NOMO-1 treated with dmso at 0.1 percent for 144 hours (cell line): ENCODE data around the gene OR13H1.
"Not testable (repeated sequence)": the region's sequence is repeated elsewhere in the genome, so short reads cannot be mapped to it uniquely, and the experiment has no call there.

Experiments used
- DNase-seq: peaks from one replicate; lab custom pipeline; 2025; ENCODE audit not compliant: unreplicated experiment; lab: John Stamatoyannopoulos, UW

OR13H1 gene

GRCh38 chrX:131543774-131544173 is at the start of gene OR13H1:
Gene OR13H1 (plus strand): TSS chrX:131544074. CDS start chrX:131544074, 0 bp downstream.
- no peak for DNase-seq

- not testable (repeated sequence) for DNase-seq
These were observed 42.3 kb upstream of the OR13H1 start for GRCh38 chrX:131501556-131501955.

- DNase-seq: no peak
These were observed 30.5 kb upstream of the OR13H1 start for GRCh38 chrX:131513159-131513914.

GRCh38 chrX:131521824-131522223 is 22.1 kb upstream of the OR13H1 start:
- no peak for DNase-seq

- no peak for DNase-seq
These were observed 344 bp downstream of the OR13H1 start for GRCh38 chrX:131544218-131544617.

GRCh38 chrX:131549011-131549410 is 5.1 kb downstream of the OR13H1 start:
- no peak for DNase-seq

GRCh38 chrX:131552453-131552852 is 8.6 kb downstream of the OR13H1 start:
- DNase-seq: not testable (repeated sequence)

GRCh38 chrX:131558562-131558961 is 14.7 kb downstream of the OR13H1 start:
- DNase-seq: no peak

- DNase-seq: no peak
These were observed 20.8 kb downstream of the OR13H1 start for GRCh38 chrX:131564553-131565229.

GRCh38 chrX:131565909-131566308 is 22.0 kb downstream of the OR13H1 start:
- no peak for DNase-seq

- DNase-seq: no peak
These were observed 27.5 kb downstream of the OR13H1 start for GRCh38 chrX:131571348-131571747.

- DNase-seq: no peak
These were observed 28.6 kb downstream of the OR13H1 start for GRCh38 chrX:131572372-131573014.

GRCh38 chrX:131577413-131577812 is 33.5 kb downstream of the OR13H1 start:
- no peak for DNase-seq

- DNase-seq: no peak
These were observed 34.3 kb downstream of the OR13H1 start for GRCh38 chrX:131577999-131578734.

GRCh38 chrX:131578735-131579367 is 35.0 kb downstream of the OR13H1 start:
- DNase-seq: not testable (repeated sequence)

GRCh38 chrX:131588995-131589394 is 45.1 kb downstream of the OR13H1 start:
- DNase-seq: no peak
